Right kidney (tissue), 1 donor: Measurements from ENCODE around the gene FBRS.
"Not testable (repeated sequence)": the region's sequence is repeated elsewhere in the genome, so short reads cannot be mapped to it uniquely, and the experiment has no call there.

Experiments
- DNase-seq: peaks from one replicate; pipeline ENCODE4 v3.0.0-alpha.2; 2016

Gene FBRS

DNA sequence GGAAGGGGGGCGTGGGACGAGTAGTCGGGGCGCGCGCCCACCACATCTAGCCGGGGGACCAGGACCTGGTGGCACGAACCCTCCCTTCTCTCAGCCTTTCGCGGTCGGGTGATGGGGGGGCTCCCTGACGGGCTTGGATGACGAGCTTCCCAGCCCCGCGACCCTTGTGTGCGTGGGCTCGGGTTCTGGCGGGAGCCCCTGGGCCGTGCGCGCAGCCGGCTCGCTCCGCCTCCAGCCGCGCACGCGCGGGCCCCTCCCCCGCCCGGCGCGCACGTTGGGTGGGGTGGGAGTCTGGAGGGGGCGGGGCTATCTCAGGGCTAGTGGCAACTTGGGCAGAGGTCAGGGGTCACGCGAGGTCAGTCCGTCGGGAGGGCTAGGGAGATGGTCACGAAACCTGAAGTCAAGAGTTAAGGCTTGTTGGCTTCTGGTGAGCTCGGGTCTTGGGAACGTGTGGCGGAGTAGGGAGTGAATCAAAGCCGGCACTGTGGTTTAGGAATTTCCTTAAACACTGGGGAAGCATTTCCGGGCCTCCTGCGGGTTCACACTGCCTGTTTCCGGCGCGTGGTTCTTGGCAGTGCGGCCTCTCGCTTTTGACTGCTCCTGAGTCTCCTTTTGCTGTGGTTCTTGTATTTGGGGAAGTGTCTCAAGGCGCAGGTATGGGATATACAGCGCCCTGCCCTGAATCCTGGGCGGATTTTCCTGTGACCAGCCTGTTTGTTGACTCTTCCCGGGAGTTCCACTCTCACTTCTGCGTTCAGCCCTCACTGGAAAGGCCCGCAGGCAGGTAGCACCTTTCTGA lies 40.8 kb downstream of the FBRS start, which contains the start of gene SRCAP:
SRCAP (plus strand) TSS at position 356 of the 799 bp plus-strand sequence. CDS start 1,654 bp downstream, outside the sequence.
- DNase-seq, result peak; percentile 95

GRCh38 chr16:30699615-30700099 lies 41.4 kb downstream of the FBRS start:
- DNase-seq, result no peak

- DNase-seq, result no peak
Measured at GRCh38 chr16:30700491-30700890, 42.3 kb downstream of the FBRS start.

- no peak for DNase-seq
Measured at GRCh38 chr16:30700971-30701370, 42.7 kb downstream of the FBRS start.

DNA sequence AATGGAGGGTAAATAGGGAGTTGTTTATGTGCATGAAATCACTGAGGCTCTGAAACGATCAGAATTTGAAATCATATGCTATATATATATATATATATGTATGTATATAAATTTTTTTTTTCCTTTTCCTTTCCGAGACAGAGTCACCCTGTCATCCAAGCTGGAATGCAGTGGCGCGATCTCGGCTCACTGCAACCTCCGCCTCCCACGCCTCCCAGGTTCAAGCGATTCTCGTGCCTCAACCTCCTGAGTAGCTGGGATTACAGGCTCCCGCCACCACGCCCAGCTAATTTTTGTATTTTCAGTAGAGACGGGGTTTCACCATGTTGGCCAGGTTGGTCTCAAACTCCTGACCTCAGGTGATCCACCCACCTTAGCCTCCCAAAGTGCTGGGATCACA lies 44.8 kb downstream of the FBRS start:
- not testable (repeated sequence) for DNase-seq

GRCh38 chr16:30703971-30704370 lies 45.7 kb downstream of the FBRS start:
- no peak for DNase-seq

GRCh38 chr16:30706046-30706445 lies 47.8 kb downstream of the FBRS start:
- DNase-seq, result no peak

- DNase-seq, result no peak
Measured at GRCh38 chr16:30710971-30711370, 52.7 kb downstream of the FBRS start.

DNA sequence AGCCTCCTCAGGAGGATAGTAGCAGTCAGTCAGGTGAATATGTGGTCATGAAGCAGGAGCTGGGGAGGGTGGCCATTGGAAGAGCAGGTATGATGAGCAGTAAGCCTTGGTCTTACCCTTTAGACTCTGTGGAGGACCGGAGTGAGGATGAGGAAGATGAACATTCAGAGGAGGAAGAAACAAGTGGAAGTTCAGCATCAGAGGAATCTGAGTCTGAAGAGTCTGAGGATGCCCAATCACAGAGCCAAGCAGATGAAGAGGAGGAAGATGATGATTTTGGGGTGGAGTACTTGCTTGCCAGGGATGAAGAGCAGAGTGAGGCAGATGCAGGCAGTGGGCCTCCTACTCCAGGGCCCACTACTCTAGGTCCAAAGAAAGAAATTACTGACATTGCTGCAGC lies 53.5 kb downstream of the FBRS start:
- DNase-seq, result no peak

DNA sequence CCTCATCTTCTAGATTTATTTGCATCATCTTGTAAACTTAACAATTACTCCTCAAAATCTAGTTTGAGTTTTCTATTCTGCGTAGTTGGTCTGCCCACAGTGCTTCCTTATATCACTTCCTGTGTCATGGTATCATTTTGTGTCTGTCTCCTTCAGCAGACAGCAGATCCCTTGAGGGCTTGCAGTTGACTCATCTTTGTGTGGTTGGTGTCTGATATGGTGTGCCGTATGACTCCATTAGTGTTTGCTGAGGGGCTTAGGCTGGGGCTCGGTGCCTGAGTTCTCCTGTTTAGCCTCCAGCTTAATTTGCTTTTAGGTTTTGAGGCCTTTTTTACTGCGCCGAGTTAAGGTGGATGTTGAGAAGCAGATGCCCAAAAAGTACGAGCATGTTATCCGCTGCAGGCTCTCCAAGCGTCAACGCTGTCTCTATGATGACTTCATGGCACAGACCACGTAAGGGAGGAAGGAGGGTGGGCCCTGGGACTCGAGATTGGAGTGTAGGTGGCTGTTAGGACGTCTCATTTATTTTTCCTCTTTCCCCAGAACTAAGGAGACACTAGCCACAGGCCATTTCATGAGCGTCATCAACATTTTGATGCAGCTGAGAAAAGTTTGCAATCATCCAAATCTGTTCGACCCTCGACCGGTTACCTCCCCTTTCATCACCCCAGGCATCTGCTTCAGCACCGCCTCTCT lies 57.7 kb downstream of the FBRS start:
- DNase-seq, result no peak

DNA sequence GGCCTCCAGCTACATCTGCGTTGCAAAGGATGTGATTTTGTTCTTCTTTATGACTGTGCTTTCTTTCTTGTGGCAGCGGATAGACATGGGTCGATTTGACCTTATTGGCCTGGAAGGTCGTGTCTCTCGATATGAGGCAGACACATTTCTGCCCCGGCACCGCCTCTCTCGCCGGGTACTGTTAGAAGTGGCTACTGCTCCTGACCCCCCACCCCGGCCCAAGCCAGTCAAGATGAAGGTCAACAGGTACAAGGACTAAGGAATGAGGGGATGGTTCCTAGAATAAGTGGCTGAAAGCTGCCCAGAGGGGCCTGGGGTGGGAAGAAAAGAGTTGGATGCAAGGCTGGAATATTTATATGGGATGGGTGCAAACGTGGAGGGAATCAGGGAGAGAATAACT lies 61.9 kb downstream of the FBRS start:
- no peak for DNase-seq
